ENCODE measurements around the gene TSC2.

GRCh38 chr16:2022723-2023091 lies 25.1 kb upstream of the TSC2 start:
- TF ChIP-seq, protein P1, sequence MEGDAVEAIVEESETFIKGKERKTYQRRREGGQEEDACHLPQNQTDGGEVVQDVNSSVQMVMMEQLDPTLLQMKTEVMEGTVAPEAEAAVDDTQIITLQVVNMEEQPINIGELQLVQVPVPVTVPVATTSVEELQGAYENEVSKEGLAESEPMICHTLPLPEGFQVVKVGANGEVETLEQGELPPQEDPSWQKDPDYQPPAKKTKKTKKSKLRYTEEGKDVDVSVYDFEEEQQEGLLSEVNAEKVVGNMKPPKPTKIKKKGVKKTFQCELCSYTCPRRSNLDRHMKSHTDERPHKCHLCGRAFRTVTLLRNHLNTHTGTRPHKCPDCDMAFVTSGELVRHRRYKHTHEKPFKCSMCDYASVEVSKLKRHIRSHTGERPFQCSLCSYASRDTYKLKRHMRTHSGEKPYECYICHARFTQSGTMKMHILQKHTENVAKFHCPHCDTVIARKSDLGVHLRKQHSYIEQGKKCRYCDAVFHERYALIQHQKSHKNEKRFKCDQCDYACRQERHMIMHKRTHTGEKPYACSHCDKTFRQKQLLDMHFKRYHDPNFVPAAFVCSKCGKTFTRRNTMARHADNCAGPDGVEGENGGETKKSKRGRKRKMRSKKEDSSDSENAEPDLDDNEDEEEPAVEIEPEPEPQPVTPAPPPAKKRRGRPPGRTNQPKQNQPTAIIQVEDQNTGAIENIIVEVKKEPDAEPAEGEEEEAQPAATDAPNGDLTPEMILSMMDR (IDR thresholded peaks at IDR 0.05) = no peak
- TF ChIP-seq POLR2A (IDR thresholded peaks at IDR 0.05) = no peak

Data from Peyer's patch (tissue), 4 donors.